GM19452 (cell line): ENCODE results near the gene DAGLA.

Source experiments
- ATAC-seq: cut with Tn5 transposase; IDR thresholded peaks from one replicate; pipeline ENCODE4 v1.9.1; 2021; ENCODE audit not compliant: unreplicated experiment

DAGLA gene

DNA sequence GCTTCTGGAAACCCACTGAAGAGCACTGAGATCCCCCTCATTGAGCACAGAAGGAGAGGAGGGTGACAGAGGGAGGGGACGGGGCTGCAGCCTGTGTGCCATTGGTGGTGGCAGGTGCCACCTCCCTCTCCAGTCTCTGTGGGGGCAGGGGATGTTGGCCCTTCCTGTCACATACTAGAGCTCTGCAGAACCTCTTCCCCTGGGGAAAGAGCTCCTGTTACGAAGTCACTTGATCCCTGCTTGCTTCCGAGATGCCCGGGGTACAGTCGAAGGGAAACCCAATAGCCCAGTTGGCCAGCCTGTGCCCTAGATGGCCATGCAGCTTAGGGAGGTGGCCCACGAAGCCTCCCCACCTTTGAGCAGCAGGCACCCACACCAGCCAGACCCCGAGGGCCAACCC, 29.4 kb downstream of the DAGLA start:
- ATAC-seq, result no peak

- no peak for ATAC-seq
Measured at GRCh38 chr11:61710019-61710418, 29.8 kb downstream of the DAGLA start.

- no peak for ATAC-seq
Measured at GRCh38 chr11:61711037-61711436, 30.8 kb downstream of the DAGLA start.

GRCh38 chr11:61711498-61711897, 31.3 kb downstream of the DAGLA start:
- no peak for ATAC-seq

DNA sequence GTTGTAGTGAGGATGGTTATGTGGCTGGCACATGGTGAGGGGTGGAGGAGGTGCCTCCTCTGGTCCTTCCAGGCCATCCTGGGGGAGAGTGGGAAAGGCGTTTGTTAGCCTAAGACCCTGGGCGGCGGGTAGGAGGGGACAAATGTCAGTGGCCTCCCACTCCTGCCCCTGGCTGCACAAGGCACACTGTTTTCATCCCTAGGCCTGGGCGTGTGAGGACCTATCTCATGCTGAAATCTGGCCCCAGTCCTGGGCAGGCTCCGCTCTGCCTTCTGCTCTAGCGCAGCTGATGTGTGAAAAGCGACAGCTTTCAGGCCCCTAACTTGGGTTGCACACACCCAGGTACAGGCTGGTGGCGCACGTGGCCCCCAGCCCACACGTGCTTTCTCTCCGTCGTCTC, 32.1 kb downstream of the DAGLA start:
- ATAC-seq, result no peak

DNA sequence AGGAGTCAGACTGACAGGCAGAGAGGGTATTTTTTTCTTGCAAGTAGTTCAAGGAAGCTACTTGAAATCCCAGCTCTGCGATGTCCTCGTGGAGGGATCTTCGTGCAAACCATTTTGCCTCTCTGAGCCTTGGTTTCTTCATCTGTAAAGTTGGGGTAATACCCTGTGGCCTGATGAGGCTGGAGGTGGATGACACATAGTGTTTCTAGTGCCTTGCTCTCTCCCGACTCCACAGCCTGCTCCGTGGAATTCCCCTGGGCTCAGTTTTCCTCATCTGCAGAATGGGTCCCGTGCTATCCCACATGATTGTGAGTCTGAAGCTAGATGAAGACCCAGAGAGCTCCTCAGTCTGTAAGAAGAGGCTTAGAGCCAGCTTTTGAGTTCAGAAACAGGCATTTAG, 32.7 kb downstream of the DAGLA start:
- no peak for ATAC-seq

- no peak for ATAC-seq
Measured at GRCh38 chr11:61713464-61713863, 33.3 kb downstream of the DAGLA start.

- no peak for ATAC-seq
Measured at GRCh38 chr11:61713906-61714305, 33.7 kb downstream of the DAGLA start.

DNA sequence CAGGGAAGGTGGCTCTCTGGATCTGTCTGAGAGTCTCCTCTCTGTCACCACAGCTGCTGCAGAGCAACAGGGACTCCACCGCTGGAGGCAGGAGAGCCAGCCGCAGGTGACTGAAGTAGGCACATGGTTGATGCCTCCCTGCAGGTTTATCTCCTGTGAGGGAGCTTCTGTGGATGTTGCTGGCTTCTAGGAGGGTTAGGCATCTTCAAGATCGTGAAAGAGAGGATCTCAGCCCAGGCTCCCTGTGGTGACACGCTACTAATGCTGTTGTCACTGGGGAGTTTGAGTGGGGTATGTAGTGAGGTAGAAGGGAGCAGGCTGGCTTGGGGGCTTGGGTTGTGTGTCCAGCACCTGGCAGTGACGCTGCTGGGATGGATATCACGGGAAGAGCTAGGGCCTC, 34.1 kb downstream of the DAGLA start:
- ATAC-seq, result no peak

DNA sequence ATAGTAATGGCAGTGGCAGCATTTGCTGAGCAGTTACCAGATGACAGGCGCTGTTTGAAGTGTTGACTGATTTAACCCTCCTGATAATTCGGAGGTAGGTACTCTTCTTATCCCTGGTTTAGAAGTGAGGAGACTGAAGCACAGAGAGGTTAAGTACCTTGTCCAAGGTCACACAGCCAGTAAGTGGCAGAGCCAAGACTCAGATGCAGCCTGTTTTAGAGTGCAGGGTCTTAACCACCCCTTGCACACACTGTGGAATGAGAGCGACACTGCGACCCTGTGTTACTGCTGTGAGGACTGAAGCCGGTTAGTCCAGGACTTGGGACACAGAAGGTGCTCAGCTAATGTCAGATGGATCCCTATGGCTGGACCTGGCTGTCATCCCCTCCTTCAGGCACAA, 34.7 kb downstream of the DAGLA start:
- no peak for ATAC-seq

DNA sequence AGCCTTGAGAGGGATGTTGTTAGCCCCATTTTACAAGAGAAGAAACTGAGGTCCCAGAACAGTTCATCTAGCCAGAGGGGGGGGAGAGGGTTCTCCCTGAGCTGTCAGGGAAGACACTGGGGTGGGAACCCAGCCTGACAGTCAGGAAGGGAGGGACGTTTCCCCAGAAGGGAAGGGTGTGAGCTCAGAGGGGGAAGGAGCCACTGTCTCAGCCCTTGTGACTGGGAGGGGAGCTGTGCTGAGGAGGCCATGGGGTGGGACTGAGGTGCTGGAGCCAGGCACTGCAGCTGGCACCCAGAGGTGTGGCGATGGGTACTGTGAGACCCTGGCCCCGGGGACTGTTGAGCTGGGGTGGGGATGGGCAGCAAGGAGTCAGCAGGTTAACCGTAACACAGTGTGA, 35.7 kb downstream of the DAGLA start:
- ATAC-seq, result no peak

- ATAC-seq, result no peak
Measured at GRCh38 chr11:61716478-61717285, 36.5 kb downstream of the DAGLA start.

GRCh38 chr11:61717286-61718033, 37.3 kb downstream of the DAGLA start:
- ATAC-seq, result no peak

DNA sequence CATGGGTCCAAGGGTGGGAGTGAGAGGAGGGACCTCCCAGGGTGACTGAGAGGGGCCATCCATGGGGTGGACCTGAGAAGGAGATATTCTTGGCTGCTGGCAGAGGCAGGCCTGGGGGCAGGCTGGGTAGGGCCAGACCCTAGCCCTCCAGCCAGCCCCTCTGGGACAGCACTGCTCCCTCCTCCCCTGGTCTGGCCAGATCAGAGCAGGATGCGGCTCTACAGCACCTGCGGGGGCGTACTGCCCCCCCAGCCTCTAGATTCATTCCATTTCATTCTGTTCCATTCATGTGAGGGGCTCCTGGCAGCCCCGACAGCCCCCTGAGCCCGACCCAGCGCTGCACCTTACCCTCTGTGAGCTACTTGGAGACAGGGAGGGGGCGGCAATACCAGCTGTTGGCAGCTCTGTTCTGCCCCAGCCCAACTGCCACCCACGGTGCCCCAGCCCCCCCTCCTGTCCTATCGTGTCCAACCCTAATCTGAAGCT, 37.9 kb downstream of the DAGLA start:
- ATAC-seq, result no peak

DNA sequence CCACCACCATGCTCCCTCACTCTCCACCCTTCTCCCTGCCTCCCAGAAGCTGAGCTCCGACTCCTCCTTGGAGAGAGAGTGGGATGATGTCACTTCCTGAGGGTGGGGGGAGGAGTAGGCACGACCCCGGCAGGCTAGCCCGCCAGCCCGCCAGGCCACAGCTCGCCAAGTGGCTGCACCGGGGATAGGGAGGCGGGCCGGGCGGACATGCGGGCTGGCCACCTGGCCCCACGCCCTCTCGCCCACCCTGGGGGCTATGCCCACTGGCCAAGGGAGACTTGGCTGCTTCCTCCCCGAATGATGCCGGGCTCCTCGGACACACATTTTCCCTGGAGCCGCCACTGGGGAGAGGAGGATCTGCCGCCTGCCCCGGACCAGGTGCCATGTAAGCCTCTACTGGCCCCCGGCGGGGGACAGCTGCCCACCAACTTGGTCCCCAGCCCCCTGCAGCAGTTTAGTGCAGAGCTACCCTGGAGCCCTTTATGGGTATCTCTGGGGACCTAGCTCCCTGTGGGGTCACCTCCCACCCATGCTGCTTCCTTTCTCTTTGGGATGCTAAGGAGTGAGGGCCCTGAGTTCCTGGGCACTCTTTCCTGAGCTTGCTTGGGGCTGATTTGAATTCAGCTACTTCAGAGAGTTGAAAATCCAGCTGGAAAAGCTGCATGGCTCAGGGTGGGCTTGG, 38.6 kb downstream of the DAGLA start:
- no peak for ATAC-seq

- ATAC-seq, result no peak
Measured at GRCh38 chr11:61719978-61720377, 39.8 kb downstream of the DAGLA start.

GRCh38 chr11:61720597-61720996, 40.4 kb downstream of the DAGLA start:
- no peak for ATAC-seq

DNA sequence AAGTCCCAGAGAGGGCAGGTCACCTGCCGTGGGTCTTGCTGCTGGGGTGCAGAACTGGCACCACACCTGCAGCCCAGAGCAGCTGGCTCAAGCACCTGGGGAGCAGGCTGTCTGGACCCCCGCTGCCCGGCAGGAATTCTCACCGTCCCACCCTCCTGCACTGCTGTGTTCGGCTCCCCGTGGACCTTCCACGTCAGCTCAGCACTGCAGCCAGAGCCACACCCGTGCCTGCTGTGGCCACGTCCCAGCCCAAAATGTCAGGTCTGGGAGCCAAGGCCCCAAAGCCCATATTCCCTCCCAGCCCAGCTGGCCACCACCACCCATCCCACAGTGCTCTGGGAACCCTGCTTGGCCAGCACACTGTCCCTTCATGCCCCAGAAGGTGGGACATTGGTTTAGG, 44.2 kb downstream of the DAGLA start:
- no peak for ATAC-seq

GRCh38 chr11:61725781-61726231, 45.6 kb downstream of the DAGLA start:
- no peak for ATAC-seq

- no peak for ATAC-seq
Measured at GRCh38 chr11:61726775-61727174, 46.6 kb downstream of the DAGLA start.

DNA sequence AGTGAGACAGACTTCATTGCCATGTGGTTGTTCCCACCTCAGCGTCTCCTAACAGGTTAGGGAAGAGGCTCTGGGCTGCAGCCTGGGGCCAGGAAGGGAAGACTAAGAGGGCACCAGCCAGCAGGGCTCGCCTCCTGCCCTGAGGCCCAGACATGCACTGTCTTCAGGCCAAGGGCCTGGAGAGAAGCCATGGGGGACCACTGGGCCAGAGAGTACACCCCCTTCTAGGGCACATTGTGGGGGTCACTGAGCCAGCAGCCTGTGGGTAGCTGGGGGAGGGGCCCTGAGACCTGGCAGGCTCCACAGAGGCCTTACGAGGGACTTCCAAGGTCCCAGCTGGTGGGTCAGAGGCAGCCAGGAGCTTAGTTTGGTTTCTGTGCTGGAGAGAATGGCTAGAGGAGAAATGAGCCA, 47.2 kb downstream of the DAGLA start:
- no peak for ATAC-seq
